Endometrial microvascular endothelial cells (primary cell): Measurements from ENCODE around the gene PHOX2A. TPM values are rescaled to one million over a fixed set of nuclear protein-coding genes. Genes with fewer than 3 reads are reported as not detected.

Source experiments
- in situ Hi-C: cut with HindIII; loops from 2 replicates; pipeline ENCODE4 v1.10.0; 2017; ENCODE audit warnings: low sequenced_read_pairs, low pct_unique_long_range_greater_than_20kb; ENCODE audit errors: inconsistent ontology term
- total RNA-seq: library from RNA; depleted of rRNA; stranded (reverse); fragments of >200 nt; gene quantifications from one replicate; pipeline ENCODE4 v1.2.3, GENCODE V29; 2015; ENCODE audit errors: inconsistent ontology term

The PHOX2A gene
- total RNA-seq, 1 donor from 2014 or later = not detected

- in situ Hi-C loops = no loop called here
Observed at GRCh38 chr11:72195518-72196270, 48.3 kb downstream of the PHOX2A start.

- in situ Hi-C loops = no loop called here
Observed at GRCh38 chr11:72191961-72192381, 52.0 kb downstream of the PHOX2A start, which contains the start of gene FOLR1. Gene FOLR1, plus strand, starts transcription at chr11:72192140. Its CDS starts 34 bp downstream, at chr11:72192174.

GRCh38 chr11:72190631-72191071, 53.3 kb downstream of the PHOX2A start:
- in situ Hi-C loops = no loop called here

- in situ Hi-C loops = no loop called here
Observed at GRCh38 chr11:72189455-72190250, 54.3 kb downstream of the PHOX2A start.

Other genes with a start within 250 kb of the PHOX2A start
- 8.8 TPM for gene IL18BP, start 245.3 kb downstream of the PHOX2A start, total RNA-seq
- 112 TPM for gene NUMA1, start 163.6 kb downstream of the PHOX2A start, total RNA-seq
- 1.1 TPM for gene LRRC51, start 163.3 kb downstream of the PHOX2A start, total RNA-seq
- gene LAMTOR1, start 140.9 kb downstream of the PHOX2A start, total RNA-seq = 138 TPM
- gene TOMT, start 138.3 kb downstream of the PHOX2A start, total RNA-seq = not detected
- 48.1 TPM for gene ANAPC15, start 131.5 kb downstream of the PHOX2A start, total RNA-seq
- not detected for gene FOLR3, start 108.5 kb downstream of the PHOX2A start, total RNA-seq
- gene FOLR1, start 52.0 kb downstream of the PHOX2A start, total RNA-seq = not detected
- not detected for gene FOLR2, start 27.4 kb downstream of the PHOX2A start, total RNA-seq
- 45.4 TPM for gene INPPL1, start 19.4 kb downstream of the PHOX2A start, total RNA-seq
- 71.7 TPM for gene CLPB, start 190.4 kb upstream of the PHOX2A start, total RNA-seq